GM19023 (cell line): Measurements from ENCODE around the gene CHN1.

Experiments used
- ATAC-seq: cut with Tn5 transposase; IDR thresholded peaks from one replicate; pipeline ENCODE4 v1.9.1; 2021; ENCODE audit warnings: mild to moderate bottlenecking, moderate library complexity; ENCODE audit not compliant: unreplicated experiment

The CHN1 gene

GRCh38 chr2:174972924-174973323, 32.3 kb downstream of the CHN1 start:
- ATAC-seq: no peak

DNA sequence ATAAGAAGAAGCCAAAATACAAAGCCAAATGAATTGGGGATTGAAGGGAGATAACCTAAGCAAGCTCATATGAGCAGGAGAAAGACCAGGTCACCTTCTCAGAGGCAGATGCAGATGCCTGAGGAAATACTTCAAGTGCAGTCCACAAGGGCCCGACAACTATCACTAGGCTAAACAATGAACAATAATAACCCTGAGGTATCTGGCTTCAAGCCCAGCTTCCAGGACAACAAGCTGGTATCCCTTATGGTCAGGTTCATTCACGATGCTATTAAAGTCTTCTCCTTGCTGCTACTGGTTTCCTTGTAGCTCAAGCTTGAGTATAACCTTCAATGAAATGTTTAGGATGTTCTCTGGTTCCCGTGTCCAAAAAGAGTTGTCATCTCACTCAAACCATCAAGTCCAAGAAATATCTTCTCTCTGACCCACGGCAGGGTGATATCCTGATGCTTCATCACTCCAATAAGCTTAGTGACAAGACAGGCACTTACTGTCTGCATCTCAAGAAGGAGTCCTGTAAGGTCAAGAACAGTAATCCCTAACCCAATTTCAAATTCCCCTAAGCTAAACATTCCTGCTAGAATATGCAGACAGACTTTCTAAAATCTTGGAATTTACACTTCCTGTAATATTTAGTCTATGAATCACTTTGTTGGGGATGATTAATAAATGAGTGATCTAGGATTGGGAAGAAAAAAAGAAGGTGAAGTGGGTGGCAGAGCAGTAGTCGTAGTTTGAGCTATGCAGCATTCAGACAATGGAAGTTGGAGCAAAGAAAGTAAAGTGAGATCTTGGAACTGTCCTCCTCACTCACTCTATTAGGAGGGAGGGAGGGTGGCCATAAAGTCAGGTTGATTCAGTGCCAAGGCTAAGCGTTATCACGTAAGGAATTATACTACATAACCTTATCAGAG, 33.1 kb downstream of the CHN1 start:
- no peak for ATAC-seq

DNA sequence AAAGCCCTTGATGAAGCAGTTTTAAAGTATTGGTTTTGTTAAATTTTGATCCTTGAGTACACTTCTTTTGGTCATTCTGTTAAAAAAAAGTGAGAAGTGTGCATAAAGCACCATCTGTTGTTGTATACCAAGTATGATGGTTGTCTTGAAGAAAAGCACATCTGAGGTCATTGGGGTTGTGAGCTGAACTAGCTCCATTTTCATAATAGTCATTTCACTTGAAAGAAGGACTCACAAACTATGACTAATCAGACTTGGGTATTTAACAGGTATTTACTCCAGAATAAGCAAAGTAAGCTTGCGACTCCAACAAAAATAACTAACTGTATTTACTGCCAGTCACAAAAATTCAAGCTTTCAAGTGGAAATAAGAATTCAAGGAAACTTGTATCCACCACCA, 35.1 kb downstream of the CHN1 start:
- no peak for ATAC-seq

GRCh38 chr2:174969091-174969734, 36.0 kb downstream of the CHN1 start:
- ATAC-seq: no peak

DNA sequence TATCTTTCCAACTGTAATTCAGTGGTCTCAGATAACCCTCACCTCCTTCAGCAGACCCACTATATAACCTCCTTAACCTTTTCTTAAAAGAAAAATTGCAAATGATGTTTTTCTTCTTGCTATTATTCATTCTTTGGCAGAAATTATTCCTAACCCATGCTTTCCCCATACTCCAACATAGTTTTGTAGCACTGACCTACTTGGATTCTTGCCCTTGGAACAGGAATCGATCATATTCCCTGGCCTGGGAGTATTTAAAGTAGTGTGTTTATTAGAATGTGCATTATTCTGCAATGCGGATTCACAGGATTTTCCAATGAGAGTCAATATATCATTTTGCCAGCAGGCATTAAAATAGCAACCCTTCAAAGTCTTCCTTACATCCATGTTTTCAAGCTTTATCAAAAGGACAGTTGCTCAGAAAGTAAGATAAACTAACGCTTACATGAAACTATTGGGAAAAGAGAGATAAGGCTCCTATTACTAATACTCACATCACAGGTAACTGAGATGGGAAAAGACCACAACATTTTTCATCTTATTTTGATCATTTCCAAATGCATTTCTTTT, 37.4 kb downstream of the CHN1 start:
- ATAC-seq: no peak

DNA sequence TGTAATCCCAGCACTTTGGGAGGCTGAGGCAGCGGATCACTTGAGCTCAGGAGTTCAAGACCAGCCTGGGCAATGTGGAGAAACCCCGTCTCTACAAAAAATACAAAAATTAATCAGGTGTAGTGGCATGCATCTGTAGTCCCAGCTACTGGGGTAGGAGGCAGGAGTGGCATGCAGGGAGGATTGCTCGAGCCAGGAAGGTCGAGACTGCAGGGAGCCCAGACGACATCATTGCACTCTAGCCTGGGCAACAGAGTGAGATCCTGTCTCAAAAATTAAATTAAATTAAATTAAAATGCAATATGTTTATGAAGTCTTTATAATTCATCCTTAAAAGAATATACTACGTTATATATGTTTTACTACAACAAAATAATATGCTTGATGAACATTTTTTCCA, 38.1 kb downstream of the CHN1 start:
- no peak for ATAC-seq

- ATAC-seq: no peak
Measured at GRCh38 chr2:174965992-174966744, 39.0 kb downstream of the CHN1 start.

GRCh38 chr2:174965551-174965950, 39.6 kb downstream of the CHN1 start:
- no peak for ATAC-seq

- no peak for ATAC-seq
Measured at GRCh38 chr2:174964404-174964803, 40.8 kb downstream of the CHN1 start.

DNA sequence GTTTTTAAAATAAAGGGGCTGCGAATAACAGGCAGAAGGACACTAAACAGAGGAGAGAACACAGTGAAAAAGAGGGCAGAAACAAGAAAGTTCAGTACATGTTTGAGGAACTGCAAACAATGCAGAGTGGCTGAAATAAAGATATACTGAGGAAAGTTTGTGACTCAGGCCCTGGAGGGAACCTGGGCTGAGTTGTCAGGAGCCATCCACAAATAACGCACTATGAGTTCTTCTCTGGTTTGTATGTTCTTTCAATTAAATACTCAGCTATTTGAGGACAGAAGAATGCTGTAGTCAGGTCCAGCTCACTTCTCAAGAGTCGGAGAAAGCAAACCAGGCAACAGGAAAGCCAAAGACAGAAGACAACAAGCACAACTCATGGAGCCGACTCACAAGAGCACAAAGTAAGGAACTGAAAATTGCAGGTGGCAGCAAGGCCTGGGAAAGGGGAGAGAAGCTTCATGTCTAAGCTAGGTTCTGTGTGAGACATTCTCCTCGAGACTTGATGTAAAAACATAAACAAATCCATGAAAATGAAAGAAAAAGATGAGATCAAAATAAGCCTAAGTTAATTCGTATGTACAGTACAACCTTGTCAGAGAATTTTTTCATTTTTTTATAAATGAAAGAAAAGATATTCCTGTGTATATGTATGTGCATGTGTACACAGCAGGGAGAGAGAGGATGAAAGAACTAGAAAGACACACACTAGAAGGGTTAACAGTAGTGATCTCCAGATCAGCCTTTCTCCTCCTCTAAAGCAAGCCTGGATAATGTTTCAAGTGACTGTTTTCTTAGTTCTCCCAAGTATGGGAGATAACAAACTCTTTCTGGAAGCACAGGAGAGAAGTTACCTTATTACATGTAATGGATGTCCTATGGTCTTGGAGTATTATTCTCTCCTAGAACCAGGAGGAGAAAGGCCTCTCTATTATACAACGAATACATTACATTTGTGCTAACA, 41.5 kb downstream of the CHN1 start:
- no peak for ATAC-seq

GRCh38 chr2:174959787-174960186, 45.4 kb downstream of the CHN1 start:
- ATAC-seq: no peak

GRCh38 chr2:174957050-174957449, 48.1 kb downstream of the CHN1 start:
- no peak for ATAC-seq

- no peak for ATAC-seq
Measured at GRCh38 chr2:174952607-174953006, 52.6 kb downstream of the CHN1 start.

- no peak for ATAC-seq
Measured at GRCh38 chr2:174951745-174952144, 53.4 kb downstream of the CHN1 start.

- ATAC-seq: no peak
Measured at GRCh38 chr2:174949988-174950687, 55.0 kb downstream of the CHN1 start.

DNA sequence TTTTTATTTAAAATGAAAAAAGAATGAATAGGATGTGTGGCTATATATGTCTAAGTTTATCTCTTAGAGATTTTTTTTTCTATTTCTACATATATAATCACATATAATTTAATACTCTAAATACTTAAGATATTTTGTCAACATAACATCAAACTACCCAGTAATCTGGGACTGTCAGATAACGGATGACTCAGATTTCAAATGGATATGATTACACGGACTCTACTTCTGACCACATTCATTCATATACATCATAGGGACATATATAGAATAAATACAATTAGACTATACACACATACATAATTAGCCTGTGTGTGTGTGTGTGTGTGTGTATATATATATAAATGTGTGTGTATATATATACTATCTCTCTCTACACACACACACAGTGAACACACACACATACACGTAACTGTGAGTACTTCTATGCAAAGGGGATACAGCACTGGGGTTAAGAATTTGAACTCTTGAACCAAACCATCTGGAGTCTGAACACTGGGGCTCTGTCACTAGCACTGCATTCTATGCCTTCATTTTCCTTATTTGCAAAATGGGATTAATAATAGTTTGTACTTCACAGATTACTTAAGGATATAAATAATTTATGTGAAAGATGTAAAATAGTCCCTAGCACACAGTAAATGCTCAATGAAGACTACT, 59.5 kb downstream of the CHN1 start:
- ATAC-seq: no peak

- no peak for ATAC-seq
Measured at GRCh38 chr2:174939046-174939445, 66.1 kb downstream of the CHN1 start.

GRCh38 chr2:174931724-174932123, 73.5 kb downstream of the CHN1 start:
- ATAC-seq: no peak

- no peak for ATAC-seq
Measured at GRCh38 chr2:174929786-174930185, 75.4 kb downstream of the CHN1 start.
